Measurements from ENCODE around the gene ARMC2.
"Not testable (repeated sequence)": the region's sequence is repeated elsewhere in the genome, so short reads cannot be mapped to it uniquely, and the experiment has no call there.

The ARMC2 gene, protein sequence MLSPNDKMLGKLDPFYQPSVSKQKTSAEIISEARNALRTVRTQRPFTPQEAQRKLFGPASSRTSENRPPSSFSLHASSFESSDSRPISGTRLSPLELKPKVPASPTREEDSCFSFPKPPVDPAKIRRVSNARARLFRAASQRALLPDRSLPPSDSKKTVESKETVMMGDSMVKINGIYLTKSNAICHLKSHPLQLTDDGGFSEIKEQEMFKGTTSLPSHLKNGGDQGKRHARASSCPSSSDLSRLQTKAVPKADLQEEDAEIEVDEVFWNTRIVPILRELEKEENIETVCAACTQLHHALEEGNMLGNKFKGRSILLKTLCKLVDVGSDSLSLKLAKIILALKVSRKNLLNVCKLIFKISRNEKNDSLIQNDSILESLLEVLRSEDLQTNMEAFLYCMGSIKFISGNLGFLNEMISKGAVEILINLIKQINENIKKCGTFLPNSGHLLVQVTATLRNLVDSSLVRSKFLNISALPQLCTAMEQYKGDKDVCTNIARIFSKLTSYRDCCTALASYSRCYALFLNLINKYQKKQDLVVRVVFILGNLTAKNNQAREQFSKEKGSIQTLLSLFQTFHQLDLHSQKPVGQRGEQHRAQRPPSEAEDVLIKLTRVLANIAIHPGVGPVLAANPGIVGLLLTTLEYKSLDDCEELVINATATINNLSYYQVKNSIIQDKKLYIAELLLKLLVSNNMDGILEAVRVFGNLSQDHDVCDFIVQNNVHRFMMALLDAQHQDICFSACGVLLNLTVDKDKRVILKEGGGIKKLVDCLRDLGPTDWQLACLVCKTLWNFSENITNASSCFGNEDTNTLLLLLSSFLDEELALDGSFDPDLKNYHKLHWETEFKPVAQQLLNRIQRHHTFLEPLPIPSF

DNA sequence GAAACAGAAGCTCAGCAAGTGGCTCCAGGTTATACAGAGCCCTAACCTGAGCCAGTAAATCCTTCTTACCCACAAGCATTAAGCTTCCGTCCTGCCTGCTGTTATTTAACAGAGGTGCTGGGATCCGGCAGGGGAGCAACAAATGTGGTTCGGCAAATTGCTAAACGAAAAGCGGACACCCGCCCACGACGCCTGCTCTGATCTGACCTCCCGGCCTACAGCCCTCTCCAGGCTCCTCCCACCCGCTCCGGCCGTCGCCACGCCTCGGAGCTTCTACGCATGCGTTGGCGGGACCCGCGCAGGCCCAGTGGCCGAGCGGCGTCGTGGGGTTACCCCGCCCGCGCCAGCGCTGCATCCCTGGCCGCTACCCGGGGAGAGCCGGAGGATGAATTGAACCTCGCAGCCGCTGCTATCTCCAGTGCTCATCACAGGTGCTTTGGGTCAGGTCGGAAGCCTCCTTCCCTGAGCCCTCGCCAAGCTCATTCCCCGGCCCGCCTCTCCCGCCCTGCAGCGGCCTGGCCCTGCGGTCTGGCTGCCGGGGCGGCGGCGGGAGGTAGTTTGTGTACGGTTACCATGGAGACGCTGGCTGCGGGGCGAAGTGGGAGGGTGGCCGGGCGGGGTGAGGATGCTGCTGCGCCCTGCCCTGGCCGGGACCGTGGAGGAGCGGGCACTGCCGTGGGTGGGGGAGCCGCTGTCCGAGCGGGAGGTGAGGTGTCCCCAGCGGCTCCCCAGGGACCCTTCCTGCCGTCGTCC is at the start of gene ARMC2:
TSS of gene ARMC2 (plus strand) at position 307 of the 753 bp plus-strand sequence. CDS start 5,846 bp downstream, outside the sequence.
- peak; percentile 85 to 99 (median 93) for DNase-seq
- intact Hi-C loops (cut with DNase I): loop anchor here (5.0 kb wide), 2 partner anchors 159 to 291 kb away; no protein-coding TSS in a partner anchor

DNA sequence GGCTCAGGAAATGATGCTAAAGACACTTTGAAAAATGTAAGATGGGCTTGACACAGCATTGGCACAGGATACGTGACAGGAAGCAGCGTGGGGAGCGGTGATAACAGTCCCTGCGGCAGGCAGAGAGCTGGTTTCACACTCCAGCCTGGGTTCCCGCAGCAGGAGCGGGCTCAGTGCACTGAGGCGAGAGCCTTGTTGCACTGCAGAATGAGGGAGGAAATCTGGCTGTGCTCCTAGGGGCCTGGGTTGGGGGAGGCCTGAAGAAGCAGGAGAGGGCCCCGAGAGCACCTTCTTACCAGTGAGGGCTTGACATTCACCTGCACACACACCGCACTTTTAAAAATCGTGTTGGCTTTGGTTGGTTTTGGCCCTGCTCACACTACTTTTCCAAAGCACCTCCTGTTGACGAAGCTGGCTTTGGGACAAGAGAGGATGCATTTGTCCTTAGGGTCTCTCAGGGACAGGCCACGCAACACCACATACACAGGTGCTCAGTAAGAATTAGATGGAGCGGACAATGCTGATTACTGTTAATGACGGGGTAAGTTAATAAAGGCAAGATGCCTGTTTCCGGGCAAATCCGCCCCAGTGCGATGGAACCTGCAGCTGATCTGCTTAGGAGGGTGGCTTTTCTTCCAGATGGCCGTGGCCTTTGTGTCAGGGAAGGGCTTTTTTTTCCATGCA is 49.4 kb upstream of the ARMC2 start:
- DNase-seq: peak in 2 of 10 donors; percentile 45 to 82
- intact Hi-C loops (cut with DNase I): no loop called here

DNA sequence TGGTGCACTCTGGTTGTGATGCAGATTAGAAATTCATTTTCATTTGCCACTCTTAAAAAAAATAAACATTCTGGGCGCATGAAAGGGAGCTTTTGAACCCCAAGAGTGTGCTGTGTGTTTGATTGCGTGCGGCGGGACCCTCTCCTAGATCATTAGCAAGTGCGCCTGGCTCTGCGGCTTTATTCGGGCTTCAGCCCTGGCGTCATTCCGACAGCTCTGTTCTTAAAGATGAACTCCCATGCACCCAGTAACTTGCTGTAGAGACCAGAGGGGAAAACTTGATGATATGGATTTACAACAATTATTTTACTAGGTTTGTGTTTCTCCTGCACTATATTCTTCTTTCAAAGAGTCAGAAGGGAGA is 48.9 kb upstream of the ARMC2 start:
- DNase-seq: no peak
- intact Hi-C loops (cut with DNase I): no loop called here

DNA sequence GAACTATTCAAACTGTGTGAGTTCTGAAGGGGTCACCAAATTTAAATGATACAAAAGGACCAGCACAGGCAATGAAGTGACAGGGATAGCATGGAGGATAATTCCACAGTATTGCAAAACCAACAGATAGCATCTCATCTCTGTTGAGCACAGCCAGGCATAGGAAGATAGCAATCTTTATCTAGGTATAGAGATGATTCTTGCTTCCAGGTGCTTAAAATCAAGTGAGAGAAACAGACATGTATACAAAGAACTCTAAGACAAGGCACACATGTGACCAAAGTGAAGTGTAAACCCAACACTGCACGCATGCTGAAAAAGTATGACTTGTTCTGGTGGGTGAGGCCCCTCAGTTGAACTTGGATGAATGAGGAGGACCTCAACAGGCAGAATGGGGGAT is 48.4 kb upstream of the ARMC2 start:
- intact Hi-C loops (cut with DNase I): loop anchor here (5.0 kb wide), 1 partner anchor 38 kb away; no protein-coding TSS in a partner anchor
- DNase-seq: no peak

DNA sequence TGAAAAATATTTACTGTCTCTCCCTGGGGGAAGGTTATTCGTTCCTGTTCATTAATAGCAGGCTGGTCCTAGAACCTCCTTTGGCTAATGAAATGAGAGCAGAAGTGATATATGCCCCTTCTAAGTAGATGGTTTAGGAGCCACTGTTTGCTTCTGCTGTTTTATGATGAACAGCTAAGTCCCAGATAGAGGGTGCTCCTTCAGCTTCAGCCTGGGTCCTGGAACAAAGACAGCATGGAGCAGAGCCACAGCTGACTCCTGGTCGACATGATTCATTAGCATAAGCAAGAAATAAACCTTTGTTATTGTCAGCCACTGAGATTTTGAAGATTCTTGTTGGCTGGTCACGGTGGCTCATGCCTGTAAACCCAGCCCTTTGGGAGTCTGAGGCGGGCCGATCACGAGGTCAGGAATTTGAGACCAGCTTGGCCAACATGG is 47.8 kb upstream of the ARMC2 start:
- DNase-seq: peak in 8 of 10 donors; percentile 36 to 92 (median 53)
- intact Hi-C loops (cut with DNase I): loop anchor here (5.0 kb wide), 1 partner anchor 37 kb away; no protein-coding TSS in a partner anchor

DNA sequence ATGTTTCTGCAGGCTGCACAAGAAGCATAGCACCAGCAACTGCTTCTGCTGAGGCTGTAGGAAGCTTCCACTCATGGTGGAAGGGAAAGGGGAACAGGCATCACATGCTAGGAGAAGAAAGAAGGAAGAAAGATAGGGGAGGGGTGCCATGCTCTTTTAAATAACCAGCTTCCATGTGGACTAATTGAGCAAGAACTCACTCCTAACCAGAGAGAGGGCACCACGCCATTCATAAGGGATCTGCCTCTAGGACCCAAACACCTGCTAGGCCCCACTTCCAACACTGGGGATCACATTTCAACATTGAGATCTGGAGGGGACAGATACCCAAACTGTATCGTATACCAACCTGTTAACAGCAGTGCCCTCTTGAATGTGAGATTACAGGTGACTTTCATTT is 46.9 kb upstream of the ARMC2 start:
- no peak for DNase-seq
- intact Hi-C loops (cut with DNase I): loop anchor here (5.0 kb wide), 1 partner anchor 36 kb away; no protein-coding TSS in a partner anchor

DNA sequence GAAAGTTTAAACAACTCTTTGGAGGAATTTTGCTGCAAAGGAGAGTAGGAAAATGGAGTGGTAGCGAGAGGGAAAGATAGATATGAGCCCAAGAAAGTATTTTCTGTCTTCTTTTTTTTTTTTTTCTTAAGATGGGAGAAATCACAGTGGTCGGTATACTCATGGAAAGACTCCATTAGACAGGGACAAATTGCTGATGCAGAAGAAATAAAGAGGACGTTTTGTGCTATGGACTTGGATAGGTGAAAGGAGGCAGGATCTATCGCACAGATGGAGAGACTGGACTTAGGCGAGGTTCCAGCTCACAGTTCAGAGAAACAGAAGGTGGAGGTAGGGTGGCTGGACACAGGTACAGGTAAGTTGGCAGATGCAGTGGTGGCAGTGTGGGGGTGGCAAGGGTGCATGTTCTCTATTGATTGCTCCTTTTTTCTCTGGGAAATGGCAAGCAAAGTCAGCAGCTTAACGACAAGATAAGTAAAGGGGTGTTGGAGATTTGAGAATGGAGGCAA is 44.2 kb upstream of the ARMC2 start:
- DNase-seq: no peak
- intact Hi-C loops (cut with DNase I): loop anchor here (5.0 kb wide), 1 partner anchor 33 kb away; no protein-coding TSS in a partner anchor

DNA sequence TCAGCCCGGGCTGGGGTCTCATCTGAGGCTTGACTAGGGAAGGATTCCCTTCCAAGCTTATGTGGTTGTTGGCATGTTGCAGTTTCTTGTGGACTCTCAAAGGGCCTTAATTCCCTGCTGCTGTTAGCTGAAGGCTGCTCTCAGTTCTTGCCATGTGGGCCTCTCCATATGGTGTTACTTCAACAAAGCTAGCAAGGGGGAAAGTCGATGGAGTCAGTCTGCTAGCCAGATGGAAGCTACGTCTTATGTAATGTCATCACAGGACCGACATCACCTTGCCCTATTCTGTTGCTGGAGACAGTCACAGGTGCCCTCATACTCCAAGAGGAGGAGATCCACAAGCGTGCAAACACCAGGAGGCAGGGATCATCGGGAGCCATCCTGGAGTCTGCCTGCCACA is 43.3 kb upstream of the ARMC2 start:
- intact Hi-C loops (cut with DNase I): loop anchor here (5.0 kb wide), 1 partner anchor 32 kb away; no protein-coding TSS in a partner anchor
- no peak for DNase-seq

DNA sequence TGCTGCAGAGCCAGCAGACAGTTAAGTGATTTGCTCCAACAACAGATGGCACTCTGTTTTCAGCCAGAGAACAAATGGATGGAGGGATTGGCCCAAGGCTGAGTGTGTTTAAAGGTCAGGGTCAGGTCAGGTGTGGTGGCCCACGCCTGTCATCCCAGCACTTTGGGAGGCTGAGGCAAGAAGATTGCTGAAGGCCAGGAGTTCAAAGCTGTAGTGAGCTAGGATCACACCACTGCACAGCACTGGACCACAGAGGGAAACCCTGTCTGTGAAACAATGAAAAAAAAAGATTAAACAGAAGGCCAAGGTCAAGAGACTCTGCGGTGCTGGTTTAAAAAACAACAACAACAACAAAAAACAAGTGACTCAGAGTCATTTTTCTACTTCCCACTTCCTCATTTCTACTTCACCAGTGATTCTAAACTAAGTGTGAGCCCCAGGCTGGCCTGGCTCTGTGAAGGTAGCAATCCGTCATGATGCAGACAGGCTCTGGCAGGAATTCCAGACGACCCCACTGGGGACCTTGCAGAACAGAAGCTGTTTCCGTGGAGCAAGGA is 42.5 kb upstream of the ARMC2 start:
- peak in 1 of 10 donors; percentile 77 for DNase-seq
- intact Hi-C loops (cut with DNase I): no loop called here

DNA sequence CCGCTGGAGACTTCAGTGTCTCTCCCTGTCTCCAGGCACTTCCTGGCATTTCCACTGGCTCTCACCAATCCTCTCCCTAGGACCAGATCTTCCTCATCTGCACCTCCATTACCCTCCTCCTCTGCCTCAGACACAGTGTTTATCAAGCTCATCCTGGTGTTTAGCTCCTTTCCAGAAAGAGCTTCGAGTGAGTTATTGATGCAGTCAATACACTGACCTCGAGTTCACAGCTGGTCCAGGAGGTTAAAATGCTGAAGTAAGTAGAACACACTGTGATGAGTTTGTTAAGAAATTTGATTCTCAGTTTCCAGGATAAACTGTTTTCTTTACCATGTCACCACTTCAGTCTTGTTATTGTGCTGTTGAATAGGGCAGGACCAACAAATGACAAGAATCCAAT is 42.1 kb upstream of the ARMC2 start:
- DNase-seq: no peak
- intact Hi-C loops (cut with DNase I): no loop called here

DNA sequence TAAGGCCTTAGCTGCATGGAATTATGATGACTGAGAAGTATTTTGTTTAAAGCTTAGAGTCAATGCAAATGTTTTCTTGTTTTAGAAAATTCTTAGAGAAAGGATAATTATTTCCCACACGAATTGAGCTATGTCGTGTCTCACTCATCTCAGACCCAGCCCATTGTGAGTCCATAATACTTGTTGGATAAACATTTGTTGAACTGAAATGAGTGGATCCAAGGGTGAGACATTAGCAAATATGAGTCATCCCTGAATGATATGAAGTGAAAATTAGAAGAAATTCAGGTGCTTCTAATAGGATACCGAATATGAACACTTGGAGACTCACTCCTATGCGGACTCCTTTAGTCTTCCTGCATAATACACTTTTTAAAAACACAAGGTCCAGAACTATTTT is 41.6 kb upstream of the ARMC2 start:
- intact Hi-C loops (cut with DNase I): no loop called here
- no peak for DNase-seq

DNA sequence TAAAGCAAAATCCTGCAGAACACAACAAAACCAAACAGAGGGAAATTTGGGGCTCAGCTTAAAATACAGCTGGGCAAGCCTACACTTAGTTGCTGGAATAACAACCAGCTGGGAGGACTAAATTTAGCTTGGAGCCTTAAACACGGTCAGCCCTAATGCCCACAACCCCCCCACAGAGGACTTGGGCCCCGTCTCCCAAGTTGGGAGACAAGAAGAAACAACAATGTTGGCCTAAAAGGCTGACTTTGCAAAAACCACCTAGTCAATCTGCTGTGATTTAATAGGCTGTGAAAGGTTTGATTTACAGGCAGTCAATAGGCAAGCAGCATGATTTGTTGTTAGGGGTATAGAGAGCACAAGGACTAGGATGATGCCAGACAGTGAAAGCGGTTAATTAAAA is 40.3 kb upstream of the ARMC2 start:
- peak in 1 of 10 donors; percentile 69 for DNase-seq
- intact Hi-C loops (cut with DNase I): no loop called here

DNA sequence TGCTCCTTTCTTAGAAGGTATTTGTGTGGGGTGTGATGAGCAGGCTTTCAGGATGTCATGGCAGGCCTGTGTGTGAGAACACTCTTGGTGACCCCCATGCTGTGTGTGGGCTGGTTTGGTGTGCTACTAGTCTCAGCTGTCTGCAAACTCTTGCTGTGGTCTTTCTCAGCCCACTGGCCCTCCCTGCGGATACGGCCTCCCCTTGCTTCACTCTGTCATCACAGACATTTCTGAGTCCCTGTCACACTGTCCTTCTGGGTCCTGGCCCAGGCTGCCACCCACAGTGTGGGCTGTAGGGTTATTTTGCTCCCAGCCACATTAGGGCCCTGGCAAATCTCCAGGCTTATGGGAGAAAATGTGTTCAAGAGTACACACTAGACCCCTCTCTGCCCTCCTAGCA is 39.0 kb upstream of the ARMC2 start:
- intact Hi-C loops (cut with DNase I): no loop called here
- no peak for DNase-seq

DNA sequence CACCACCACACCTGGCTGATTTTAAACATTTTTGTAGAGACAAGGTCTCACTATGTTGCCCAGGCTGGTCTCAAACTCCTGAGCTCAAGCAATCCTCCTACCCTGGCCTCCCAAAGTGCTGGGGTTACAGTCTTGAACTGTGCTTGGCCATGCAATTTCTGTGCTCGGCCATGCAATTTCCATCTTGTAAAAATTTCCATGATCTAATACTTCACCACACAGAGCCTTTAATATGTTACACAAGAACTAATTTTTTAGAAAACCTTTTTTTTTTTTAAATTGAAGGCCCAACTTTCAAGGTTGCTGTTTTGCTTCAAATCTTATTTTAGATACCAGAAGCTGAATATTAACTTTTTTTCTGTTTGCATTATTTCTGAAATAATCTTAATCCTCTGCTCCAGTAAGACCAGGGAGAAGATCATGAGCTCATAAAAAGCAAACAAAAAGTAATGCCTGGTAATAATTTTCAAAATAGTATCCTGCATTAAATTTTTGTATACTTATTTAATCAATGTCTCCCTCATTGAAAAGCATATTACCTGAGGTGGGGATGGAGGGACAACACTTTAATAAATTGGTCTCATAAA is 38.1 kb upstream of the ARMC2 start:
- intact Hi-C loops (cut with DNase I): no loop called here
- DNase-seq: no peak

DNA sequence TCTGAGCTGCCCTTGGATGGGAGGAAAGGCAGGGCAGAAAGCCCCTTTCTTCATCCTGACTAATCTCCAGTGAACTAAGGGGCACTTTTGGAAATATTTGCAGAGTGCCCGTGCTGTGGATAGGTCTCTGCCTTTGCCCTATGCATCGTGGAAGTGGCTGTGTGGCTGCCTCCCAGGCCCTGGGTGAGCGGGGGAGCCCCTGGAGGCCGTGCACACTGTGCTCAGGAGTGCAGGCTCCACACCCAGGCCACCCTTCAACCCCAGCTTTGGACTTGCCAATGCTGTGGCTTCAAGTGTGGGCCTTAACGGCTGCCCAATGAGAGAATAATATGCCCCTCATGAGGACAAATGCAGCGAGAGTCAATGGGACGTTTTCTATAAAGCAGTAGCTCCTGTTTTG is 36.7 kb upstream of the ARMC2 start:
- intact Hi-C loops (cut with DNase I): no loop called here
- no peak for DNase-seq

DNA sequence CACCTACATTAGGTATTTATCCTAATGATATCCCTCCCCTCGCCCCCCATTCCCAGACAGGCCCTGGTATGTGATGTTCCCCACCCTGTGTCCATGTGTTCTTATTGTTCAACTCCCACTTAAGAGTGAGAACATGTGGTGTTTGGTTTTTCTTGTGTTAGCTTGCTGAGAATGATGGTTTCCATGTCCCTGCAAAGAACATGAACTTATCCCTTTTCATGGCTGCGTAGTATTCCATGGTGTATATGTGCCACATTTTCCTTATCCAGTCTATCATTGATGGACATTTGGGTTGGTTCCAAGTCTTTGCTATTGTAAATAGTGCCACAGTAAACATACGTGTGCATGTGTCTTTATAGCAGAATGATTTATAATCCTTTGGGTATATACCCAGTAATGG is 35.0 kb upstream of the ARMC2 start:
- intact Hi-C loops (cut with DNase I); DNase-seq: not testable (repeated sequence)

DNA sequence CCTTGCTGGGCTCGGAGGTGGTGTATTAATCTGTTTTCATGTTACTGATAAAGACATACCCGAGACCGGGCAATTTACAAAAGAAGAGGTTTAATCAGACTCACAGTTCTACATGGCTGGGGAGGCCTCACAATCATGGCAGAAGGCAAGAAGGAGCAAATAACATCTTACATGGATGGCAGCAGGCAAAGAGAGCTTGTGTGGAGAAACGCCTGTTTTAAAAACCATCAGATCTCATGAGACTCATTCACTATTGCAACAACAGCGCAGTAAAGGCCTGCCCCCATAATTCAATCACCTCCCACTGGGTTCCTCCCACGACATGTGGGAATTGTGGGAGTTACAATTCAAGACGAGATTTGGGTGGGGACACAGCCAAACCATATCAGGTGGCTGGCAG is 30.9 kb upstream of the ARMC2 start:
- DNase-seq; intact Hi-C loops (cut with DNase I): not testable (repeated sequence)

DNA sequence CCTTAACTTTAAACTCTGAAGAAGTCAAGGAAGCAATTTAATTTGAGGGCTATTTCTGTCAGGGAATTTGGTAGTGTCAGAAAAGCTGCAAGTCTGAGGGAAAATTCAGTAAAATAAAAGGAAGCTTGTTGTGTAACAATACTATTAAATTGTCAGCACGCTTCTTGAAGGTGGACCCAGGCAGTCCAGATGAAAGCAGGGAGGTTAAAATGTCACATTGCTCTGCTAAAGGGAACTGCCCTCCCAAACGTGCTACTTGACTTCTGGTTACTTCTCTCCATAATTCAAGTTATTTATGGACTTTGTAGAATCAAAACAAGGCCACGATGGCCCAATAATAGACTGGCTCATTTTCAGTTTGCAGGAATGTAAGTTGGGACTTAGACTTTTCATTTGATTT is 28.2 kb upstream of the ARMC2 start:
- no peak for DNase-seq
- intact Hi-C loops (cut with DNase I): no loop called here

DNA sequence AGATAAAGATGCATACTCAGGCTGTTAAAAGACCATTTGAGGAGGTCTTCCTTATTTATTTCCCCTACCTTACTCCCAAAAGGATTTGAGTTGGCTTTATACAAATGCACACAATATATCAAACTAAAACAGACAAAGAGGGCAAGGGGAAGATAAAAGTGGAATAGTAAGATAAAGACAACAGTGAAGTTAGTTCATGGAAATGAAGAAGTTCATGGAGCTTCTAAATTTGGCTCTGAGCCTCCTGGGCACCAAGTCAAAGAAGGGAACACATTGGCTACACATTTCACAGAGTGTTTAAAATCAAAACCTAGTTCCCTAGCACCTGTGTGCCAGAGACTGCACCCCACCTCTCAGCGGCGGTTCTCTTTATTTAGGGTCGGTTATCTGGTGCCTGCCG is 25.8 kb upstream of the ARMC2 start:
- intact Hi-C loops (cut with DNase I): no loop called here
- no peak for DNase-seq

All from posterior cingulate gyrus (tissue), 11 donors.